SK-N-MC (cell line): Measurements from ENCODE around the gene MPV17L2.
"Not testable (repeated sequence)": the region's sequence is repeated elsewhere in the genome, so short reads cannot be mapped to it uniquely, and the experiment has no call there.

Experiments
- DNase-seq: peaks from one replicate; pipeline ENCODE4 v3.0.0-alpha.2; 2011; ENCODE audit warnings: low read depth, low spot score
- H3K27ac ChIP-seq: fragments of 200-600 bp; sonication (generic); 2 replicates; pipeline ENCODE4 v1.5.1; 2016; ENCODE audit warnings: mixed run types
- H3K36me3 ChIP-seq: fragments of 200-600 bp; sonication (generic); 2 replicates; pipeline ENCODE4 v1.6.1; 2017; ENCODE audit warnings: antibody characterized with exemption, low read length, mixed read lengths; ENCODE audit not compliant: insufficient read depth
- H3K4me3 ChIP-seq: fragments of 200-600 bp; sonication (generic); 2 replicates; pipeline ENCODE4 v1.5.1; 2016
- H3K9ac ChIP-seq: fragments of 200-600 bp; sonication (generic); 2 replicates; pipeline ENCODE4 v1.8.0; 2017; ENCODE audit warnings: mixed run types, mixed read lengths; ENCODE audit not compliant: insufficient read length
- H3K9me3 ChIP-seq: fragments of 200-600 bp; sonication (generic); 2 replicates; pipeline ENCODE4 v1.6.1; 2017; ENCODE audit warnings: low read depth, mild to moderate bottlenecking, antibody characterized with exemption, low read length, moderate library complexity, mixed read lengths
- EZH2 ChIP-seq: fragments of 200-600 bp; sonication (generic); IDR thresholded peaks from one replicate; pipeline ENCODE4 v1.6.1; 2017; ENCODE audit warnings: antibody characterized with exemption
- FOXP2 ChIP-seq: optimal IDR thresholded peaks from 2 replicates; pipeline ENCODE3; 2011; ENCODE audit warnings: mild to moderate bottlenecking, moderate library complexity; ENCODE audit not compliant: insufficient read depth; ENCODE audit errors: extremely low read length, control extremely low read depth
- POLR2AphosphoS5 ChIP-seq: IDR thresholded peaks from 2 replicates; pipeline ENCODE4 v1.6.1; 2012; ENCODE audit warnings: mild to moderate bottlenecking, low read depth, low read length, borderline replicate concordance

Gene MPV17L2

DNA sequence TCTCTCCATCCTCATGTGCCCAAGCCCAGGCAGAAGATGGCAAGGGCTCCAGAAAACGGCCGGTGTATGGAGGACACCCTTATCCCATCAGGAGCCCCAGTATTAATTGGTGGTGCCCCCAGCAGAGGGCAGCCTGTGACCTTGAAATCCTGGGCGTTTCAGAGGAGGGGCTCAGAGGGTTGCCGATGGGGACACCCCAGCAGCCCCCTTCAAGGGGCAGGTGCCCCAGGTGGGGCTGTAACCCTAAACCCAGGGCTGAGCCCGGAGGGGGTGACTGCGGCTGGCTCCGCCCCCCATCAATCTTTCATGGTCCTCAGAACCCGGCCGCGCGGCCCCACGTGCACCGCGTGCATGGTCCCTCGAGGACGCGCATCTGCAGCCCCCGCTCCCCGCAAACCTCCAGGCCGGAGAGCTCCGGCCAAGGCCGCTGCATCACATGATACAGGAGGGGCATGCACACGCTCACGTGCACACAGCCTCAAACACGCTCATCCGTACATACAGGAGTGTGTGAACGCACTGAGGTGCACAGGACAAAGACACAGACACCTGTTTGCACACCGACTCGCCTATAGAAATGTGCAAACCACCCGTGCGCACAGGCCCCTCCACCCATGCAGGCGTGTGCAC is 9.9 kb downstream of the MPV17L2 start:
- H3K27ac ChIP-seq: no peak overlapping the region
- no peaks in the 10 kb centered on the region for H3K9me3 ChIP-seq
- H3K9ac ChIP-seq: no peak overlapping the region
- no peak for DNase-seq
- TF ChIP-seq FOXP2: no peak
- TF ChIP-seq EZH2: no peak
- no peak for TF ChIP-seq POLR2AphosphoS5
- H3K36me3 ChIP-seq: peaks cover 18% of the 10 kb centered on the region; the same call in 1 of the 2 replicates
- peak overlapping the region; percentile 89 for H3K4me3 ChIP-seq

GRCh38 chr19:18203408-18203862 is 10.4 kb downstream of the MPV17L2 start:
- TF ChIP-seq FOXP2 (no peak), POLR2AphosphoS5 (no peak), EZH2 (no peak)
- H3K36me3 ChIP-seq: peaks cover 12% of the 10 kb centered on the region; the same call in 1 of the 2 replicates
- H3K9ac ChIP-seq: no peak overlapping the region
- no peak for DNase-seq
- peak overlapping the region; percentile 89 for H3K4me3 ChIP-seq
- H3K9me3 ChIP-seq: no peaks in the 10 kb centered on the region
- no peak overlapping the region for H3K27ac ChIP-seq

DNA sequence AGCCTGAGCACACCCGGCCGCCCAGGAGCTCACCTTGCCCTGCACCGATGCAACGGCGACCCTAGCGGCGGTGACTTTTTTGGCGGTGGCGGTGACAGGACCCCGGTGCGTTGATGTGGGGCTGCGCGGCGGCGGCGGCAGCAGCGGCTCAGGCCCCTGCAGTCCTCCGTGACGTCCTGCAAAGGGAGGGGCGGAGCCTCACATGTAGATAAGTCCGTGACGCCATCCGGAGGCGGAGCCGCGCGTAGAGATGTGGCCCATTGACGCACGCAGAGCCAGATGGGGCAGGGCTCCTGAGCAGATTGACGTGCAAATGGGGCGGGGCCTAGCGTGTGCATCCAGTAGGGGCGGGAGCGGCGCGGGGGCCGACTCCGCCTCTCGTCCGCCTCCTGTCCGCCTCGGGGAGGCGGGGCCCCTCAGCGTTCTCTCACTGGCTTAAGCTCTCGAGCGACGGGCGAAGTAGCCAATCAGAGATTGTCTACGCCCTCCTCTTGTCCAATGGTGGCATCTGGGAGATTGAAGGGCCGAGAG is 10.9 kb downstream of the MPV17L2 start, which contains the start of gene RAB3A:
Gene RAB3A (minus strand): TSS at position 180 of the 531 bp plus-strand sequence. CDS start 1,302 bp downstream, outside the sequence.
- peaks cover 7% of the 10 kb centered on the region; the same call in 1 of the 2 replicates for H3K36me3 ChIP-seq
- H3K9ac ChIP-seq: peak within 1 kb of the TSS; percentile 85
- TF ChIP-seq POLR2AphosphoS5 (peak; percentile 13; the same call in 1 of the 2 replicates), FOXP2 (no peak)

DNA sequence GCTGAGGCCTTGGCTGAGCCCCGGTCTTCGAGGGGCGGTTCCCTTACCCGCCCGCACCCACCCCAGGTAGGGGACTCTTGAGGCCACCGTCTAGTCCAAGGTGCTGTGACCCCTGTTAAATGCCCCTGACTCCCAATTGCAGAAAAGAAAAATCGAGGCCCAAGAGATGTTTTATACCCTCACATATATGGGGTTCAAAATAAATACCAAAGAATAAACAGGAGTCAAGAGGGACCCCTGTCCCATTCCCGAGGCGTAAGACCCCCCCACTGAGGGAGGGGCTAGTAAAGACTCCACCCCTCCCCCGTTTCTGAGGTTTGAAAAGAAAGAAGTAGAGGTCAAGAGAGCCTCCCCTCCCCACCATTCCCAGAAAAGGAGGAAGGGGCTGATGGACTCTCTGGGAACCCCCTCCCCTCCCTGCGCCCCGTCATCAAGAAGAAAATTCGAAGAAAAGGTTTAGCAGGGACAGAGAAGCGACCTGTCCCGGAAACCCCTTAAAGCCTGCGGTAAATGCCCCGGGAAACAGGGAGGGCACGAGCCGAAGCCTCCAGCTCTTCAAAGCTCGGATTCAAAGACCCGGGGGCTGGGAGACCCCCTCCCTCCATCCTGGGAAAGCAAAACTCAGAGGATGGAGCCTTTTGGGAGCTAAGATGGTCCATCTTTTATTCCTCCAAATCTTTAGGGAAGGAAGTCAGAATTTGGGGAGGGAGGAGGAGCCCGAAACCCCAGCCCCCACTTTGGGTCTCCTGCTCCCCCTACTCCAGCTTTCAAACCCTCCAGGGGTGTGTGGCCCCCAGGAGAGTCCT is 11.6 kb downstream of the MPV17L2 start:
- no peak for DNase-seq
- TF ChIP-seq FOXP2 (no peak), POLR2AphosphoS5 (peak; percentile 46; the same call in 1 of the 2 replicates), EZH2 (no peak)
- Histone ChIP-seq H3K36me3 (peaks cover 7% of the 10 kb centered on the region; the same call in 1 of the 2 replicates), H3K9ac (peak overlapping the region; percentile 85), H3K27ac (peak overlapping the region; percentile 94), H3K9me3 (no peaks in the 10 kb centered on the region), H3K4me3 (peak overlapping the region; percentile 88)

More for the DNA sequence above, 10.9 kb downstream of the MPV17L2 start, which contains the start of gene RAB3A:
- peak; percentile 97 for DNase-seq
- H3K27ac ChIP-seq: peak within 1 kb of the TSS; percentile 94
- peak within 1 kb of the TSS; percentile 89 for H3K4me3 ChIP-seq
- H3K9me3 ChIP-seq: no peaks in the 10 kb centered on the region

- DNase-seq: no peak
- peaks cover 5% of the 10 kb centered on the region; the same call in 1 of the 2 replicates for H3K36me3 ChIP-seq
Measured at GRCh38 chr19:18205200-18205892, 12.3 kb downstream of the MPV17L2 start.

GRCh38 chr19:18206018-18206417 is 13.0 kb downstream of the MPV17L2 start:
- peak overlapping the region; percentile 88 for H3K4me3 ChIP-seq
- no peak for DNase-seq
- H3K27ac ChIP-seq: peak overlapping the region; percentile 94
- H3K9me3 ChIP-seq: no peaks in the 10 kb centered on the region
- H3K36me3 ChIP-seq: peaks cover 3% of the 10 kb centered on the region; the same call in 1 of the 2 replicates
- H3K9ac ChIP-seq: no peak overlapping the region
- no peak for TF ChIP-seq EZH2
- no peak for TF ChIP-seq FOXP2
- TF ChIP-seq POLR2AphosphoS5: no peak

More at GRCh38 chr19:18205200-18205892, 12.3 kb downstream of the MPV17L2 start:
- Histone ChIP-seq H3K9me3 (no peaks in the 10 kb centered on the region), H3K4me3 (peak overlapping the region; percentile 88), H3K9ac (peak overlapping the region; percentile 85), H3K27ac (peak overlapping the region; percentile 94)
- no peak for TF ChIP-seq EZH2
- no peak for TF ChIP-seq POLR2AphosphoS5
- TF ChIP-seq FOXP2: no peak

GRCh38 chr19:18208098-18208951 is 15.3 kb downstream of the MPV17L2 start:
- DNase-seq: no peak
- H3K36me3 ChIP-seq: no peaks in the 10 kb centered on the region
- no peak overlapping the region for H3K4me3 ChIP-seq
- no peak for TF ChIP-seq FOXP2
- no peak for TF ChIP-seq POLR2AphosphoS5
- no peak for TF ChIP-seq EZH2
- H3K9me3 ChIP-seq: no peaks in the 10 kb centered on the region
- H3K27ac ChIP-seq: no peak overlapping the region
- H3K9ac ChIP-seq: no peak overlapping the region

- not testable (repeated sequence) for H3K36me3 ChIP-seq, H3K4me3 ChIP-seq, H3K27ac ChIP-seq, H3K9ac ChIP-seq, H3K9me3 ChIP-seq, DNase-seq
Measured at GRCh38 chr19:18209912-18210311, 16.9 kb downstream of the MPV17L2 start.
